Fibroblast of lung (primary cell): ENCODE data around the gene ZSCAN9. TPM values are rescaled to one million over a fixed set of nuclear protein-coding genes. Genes with fewer than 3 reads are reported as not detected.

Source experiments
- DNase-seq, 2 donors: peaks; one replicate each; pipeline versions ENCODE4 v3.0.0 to v3.0.0-alpha.2; 2010; ENCODE audit warnings: low read depth in 2 of 2
- H2AFZ ChIP-seq: 2 replicates; pipeline ENCODE4 v1.5.1; 2012; ENCODE audit warnings: low read length, control low read depth, inconsistent platforms
- H3K27ac ChIP-seq: 2 replicates; pipeline ENCODE4 v1.5.1; 2011; ENCODE audit warnings: low read length, control low read depth; ENCODE audit not compliant: insufficient read depth
- H3K27me3 ChIP-seq: 2 replicates; pipeline ENCODE4 v1.5.1; 2011; ENCODE audit warnings: mild to moderate bottlenecking, low read length; ENCODE audit not compliant: control insufficient read depth, insufficient read depth
- H3K36me3 ChIP-seq: 2 replicates; pipeline ENCODE4 v1.5.1; 2011; ENCODE audit warnings: low read length; ENCODE audit not compliant: control insufficient read depth, insufficient read depth
- H3K4me1 ChIP-seq: 2 replicates; pipeline ENCODE4 v1.5.1; 2011; ENCODE audit warnings: low read length; ENCODE audit not compliant: control insufficient read depth, insufficient read depth; ENCODE audit errors: extremely low read depth
- H3K4me2 ChIP-seq: 2 replicates; pipeline ENCODE4 v1.5.1; 2011; ENCODE audit warnings: low read length, control low read depth; ENCODE audit not compliant: insufficient read depth; ENCODE audit errors: extremely low read depth
- H3K4me3 ChIP-seq, 4 experiments: fragments of 200-600 bp in 1 of 4; sonication (generic) in 1 of 4; replicated peaks in 1 of 4; 2 replicates each; pipeline ENCODE4 v1.5.1; 2011 to 2016; ENCODE audit warnings: low read length in 4 of 4, low read depth in 3 of 4, mild to moderate bottlenecking in 3 of 4, control low read depth in 2 of 4, inconsistent platforms in 1 of 4, mixed read lengths in 1 of 4; ENCODE audit not compliant: insufficient read depth in 1 of 4; ENCODE audit errors: control extremely low read depth in 1 of 4
- H3K79me2 ChIP-seq: 2 replicates; pipeline ENCODE4 v1.5.1; 2012; ENCODE audit warnings: mild to moderate bottlenecking, low read length, inconsistent platforms; ENCODE audit not compliant: control insufficient read depth, insufficient read depth
- H3K9ac ChIP-seq: 2 replicates; pipeline ENCODE4 v1.5.1; 2011; ENCODE audit warnings: mild to moderate bottlenecking, low read length, control low read depth; ENCODE audit not compliant: insufficient read depth
- H3K9me3 ChIP-seq: 2 replicates; pipeline ENCODE4 v1.5.1; 2012; ENCODE audit warnings: low read depth, low read length; ENCODE audit not compliant: control insufficient read depth, insufficient read depth
- H4K20me1 ChIP-seq: 2 replicates; pipeline ENCODE4 v1.5.1; 2011; ENCODE audit warnings: low read length; ENCODE audit not compliant: control insufficient read depth, insufficient read depth; ENCODE audit errors: extremely low read depth
- EZH2 ChIP-seq: IDR thresholded peaks from 2 replicates; pipeline ENCODE4 v1.5.1; 2012; ENCODE audit warnings: low read length, control low read depth, mild to moderate bottlenecking; ENCODE audit errors: missing control alignments
- polyA plus RNA-seq, 2 donors: library from polyadenylated mRNA; depleted of rRNA in 1 of 2; stranded (reverse) in 1 of 2; unstranded in 1 of 2; fragments of >200 nt; gene quantifications; 2 replicates each; pipeline ENCODE4 v1.2.1, GENCODE V29; 2011 to 2012; ENCODE audit warnings: missing spikeins in 1 of 2
- total RNA-seq: library from RNA; depleted of rRNA; stranded (reverse); fragments of >200 nt; gene quantifications from 2 replicates; pipeline ENCODE4 v1.2.1, GENCODE V29; 2014
- TF ChIP-seq, protein P1 (sequence below), 2 donors: IDR thresholded peaks in 1 of 2; conservative IDR thresholded peaks in 1 of 2; 1 replicate in 1 of 2; 2 replicates in 1 of 2; pipeline ENCODE4 v1.5.1; 2011 to 2012; ENCODE audit warnings: low read length in 2 of 2, control low read depth in 1 of 2, inconsistent platforms in 1 of 2, low read depth in 1 of 2, mild to moderate bottlenecking in 1 of 2

The ZSCAN9 gene
- total and polyA plus RNA-seq, 2 donors (not counting 1 experiment from before 2014, with no cell fraction given) = 11.3 to 11.6 TPM

GRCh38 chr6:28240471-28240870 is 15.4 kb downstream of the ZSCAN9 start:
- H3K9me3 ChIP-seq = no peaks in the 10 kb centered on the region
- no peak for DNase-seq
- H3K27me3 ChIP-seq = no peaks in the 10 kb centered on the region
- no peak overlapping the region for H2AFZ ChIP-seq
- no peak overlapping the region for H3K4me3 ChIP-seq
- H3K36me3 ChIP-seq = peaks cover 3% of the 10 kb centered on the region
- no peaks in the 10 kb centered on the region for H3K4me1 ChIP-seq
- no peak overlapping the region for H3K27ac ChIP-seq
- H3K4me2 ChIP-seq = no peak overlapping the region
- H4K20me1 ChIP-seq = no peaks in the 10 kb centered on the region
- H3K9ac ChIP-seq = no peak overlapping the region
- TF ChIP-seq, protein P1, sequence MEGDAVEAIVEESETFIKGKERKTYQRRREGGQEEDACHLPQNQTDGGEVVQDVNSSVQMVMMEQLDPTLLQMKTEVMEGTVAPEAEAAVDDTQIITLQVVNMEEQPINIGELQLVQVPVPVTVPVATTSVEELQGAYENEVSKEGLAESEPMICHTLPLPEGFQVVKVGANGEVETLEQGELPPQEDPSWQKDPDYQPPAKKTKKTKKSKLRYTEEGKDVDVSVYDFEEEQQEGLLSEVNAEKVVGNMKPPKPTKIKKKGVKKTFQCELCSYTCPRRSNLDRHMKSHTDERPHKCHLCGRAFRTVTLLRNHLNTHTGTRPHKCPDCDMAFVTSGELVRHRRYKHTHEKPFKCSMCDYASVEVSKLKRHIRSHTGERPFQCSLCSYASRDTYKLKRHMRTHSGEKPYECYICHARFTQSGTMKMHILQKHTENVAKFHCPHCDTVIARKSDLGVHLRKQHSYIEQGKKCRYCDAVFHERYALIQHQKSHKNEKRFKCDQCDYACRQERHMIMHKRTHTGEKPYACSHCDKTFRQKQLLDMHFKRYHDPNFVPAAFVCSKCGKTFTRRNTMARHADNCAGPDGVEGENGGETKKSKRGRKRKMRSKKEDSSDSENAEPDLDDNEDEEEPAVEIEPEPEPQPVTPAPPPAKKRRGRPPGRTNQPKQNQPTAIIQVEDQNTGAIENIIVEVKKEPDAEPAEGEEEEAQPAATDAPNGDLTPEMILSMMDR (conservative IDR thresholded peaks at IDR 0.05 in 1 of 2, IDR thresholded peaks at IDR 0.05 in 1 of 2; ENCODE audit: low read depth in 1 of 2, low read length in 2 of 2) = no peak
- TF ChIP-seq EZH2 = no peak
- H3K79me2 ChIP-seq = no peaks in the 10 kb centered on the region

DNA sequence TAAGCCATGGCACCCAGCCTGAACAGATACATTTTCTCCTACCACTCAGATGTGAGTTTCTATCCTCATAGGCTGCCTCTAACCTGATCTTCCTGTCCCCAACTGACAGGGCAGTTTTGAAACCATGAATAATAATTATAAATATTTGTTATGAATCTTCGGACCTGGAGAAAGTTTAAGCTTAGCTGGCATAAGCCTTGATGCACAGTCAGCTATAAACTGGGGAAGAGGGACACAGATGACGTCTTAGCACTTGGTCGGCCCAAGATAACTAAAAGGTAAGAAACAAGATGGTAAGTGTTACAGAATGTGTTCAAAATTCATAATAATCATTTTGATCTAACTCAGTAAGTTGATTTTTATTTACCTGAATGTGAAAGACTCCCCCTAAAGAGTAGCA is 18.9 kb downstream of the ZSCAN9 start:
- DNase-seq = no peak
- Histone ChIP-seq H4K20me1 (no peaks in the 10 kb centered on the region), H3K4me3 (no peak overlapping the region), H3K9me3 (no peaks in the 10 kb centered on the region), H3K4me1 (no peaks in the 10 kb centered on the region), H3K27ac (no peak overlapping the region), H3K4me2 (no peak overlapping the region), H3K27me3 (no peaks in the 10 kb centered on the region), H2AFZ (no peak overlapping the region), H3K9ac (no peak overlapping the region), H3K79me2 (no peaks in the 10 kb centered on the region), H3K36me3 (peaks cover 4% of the 10 kb centered on the region)
- TF ChIP-seq, protein P1 (conservative IDR thresholded peaks at IDR 0.05 in 1 of 2, IDR thresholded peaks at IDR 0.05 in 1 of 2; ENCODE audit: low read depth in 1 of 2, low read length in 2 of 2) = no peak
- no peak for TF ChIP-seq EZH2

DNA sequence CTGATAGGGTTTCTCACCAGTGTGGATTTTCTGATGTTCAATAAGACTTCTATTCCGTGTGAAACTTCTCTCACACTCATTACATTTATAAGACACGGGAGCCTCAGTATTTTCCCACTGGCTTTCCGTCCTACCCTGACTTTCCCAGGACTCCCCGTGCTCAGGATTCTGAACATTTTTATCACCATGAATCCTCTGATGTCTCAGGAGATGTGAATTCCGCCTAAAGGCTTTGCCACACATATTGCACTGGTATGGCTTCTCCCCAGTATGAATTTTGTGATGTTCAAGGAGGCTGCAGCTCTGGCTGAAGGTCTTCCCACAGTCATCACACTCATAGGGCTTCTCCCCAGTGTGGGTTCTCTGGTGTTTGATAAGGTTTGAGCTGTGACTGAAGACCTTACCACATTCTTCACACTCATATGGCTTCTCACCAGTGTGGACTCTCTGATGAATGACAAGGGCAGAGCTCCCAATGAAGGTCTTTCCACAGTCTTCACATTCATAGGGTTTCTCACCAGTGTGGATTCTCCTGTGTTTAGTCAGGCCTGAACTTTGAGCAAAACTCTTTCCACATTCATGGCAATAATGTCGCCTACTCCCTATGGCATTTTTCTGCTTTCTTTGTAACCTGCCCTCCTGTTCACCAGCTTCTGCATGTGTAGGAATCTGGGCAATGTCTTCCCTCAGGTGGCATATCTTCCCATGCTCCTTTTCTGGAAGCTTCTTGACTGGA is 20.3 kb downstream of the ZSCAN9 start:
- Histone ChIP-seq H3K4me3 (no peak overlapping the region), H4K20me1 (no peaks in the 10 kb centered on the region), H3K9me3 (no peaks in the 10 kb centered on the region), H3K27ac (no peak overlapping the region), H3K27me3 (no peaks in the 10 kb centered on the region), H3K4me1 (no peaks in the 10 kb centered on the region), H3K36me3 (peaks cover 5% of the 10 kb centered on the region), H3K4me2 (no peak overlapping the region), H3K79me2 (peaks cover under 1% of the 10 kb centered on the region), H2AFZ (no peak overlapping the region), H3K9ac (no peak overlapping the region)
- DNase-seq = no peak
- TF ChIP-seq EZH2 = no peak
- TF ChIP-seq, protein P1 (conservative IDR thresholded peaks at IDR 0.05 in 1 of 2, IDR thresholded peaks at IDR 0.05 in 1 of 2; ENCODE audit: low read depth in 1 of 2, low read length in 2 of 2) = no peak
